NCI-H510A treated with DMSO at 0.1 percent for 48 hours (cell line): Measurements from ENCODE around the gene MTF1.
"Not testable (repeated sequence)": the region's sequence is repeated elsewhere in the genome, so short reads cannot be mapped to it uniquely, and the experiment has no call there.

Experiments
- DNase-seq: peaks from one replicate; lab custom pipeline; 2025; lab: John Stamatoyannopoulos, UW

The MTF1 gene

GRCh38 chr1:37859507-37860345, at the start of gene MTF1:
MTF1 (minus strand) TSS chr1:37859592; CDS start chr1:37857658, 1,934 bp downstream.
- DNase-seq, result peak; percentile 100

DNA sequence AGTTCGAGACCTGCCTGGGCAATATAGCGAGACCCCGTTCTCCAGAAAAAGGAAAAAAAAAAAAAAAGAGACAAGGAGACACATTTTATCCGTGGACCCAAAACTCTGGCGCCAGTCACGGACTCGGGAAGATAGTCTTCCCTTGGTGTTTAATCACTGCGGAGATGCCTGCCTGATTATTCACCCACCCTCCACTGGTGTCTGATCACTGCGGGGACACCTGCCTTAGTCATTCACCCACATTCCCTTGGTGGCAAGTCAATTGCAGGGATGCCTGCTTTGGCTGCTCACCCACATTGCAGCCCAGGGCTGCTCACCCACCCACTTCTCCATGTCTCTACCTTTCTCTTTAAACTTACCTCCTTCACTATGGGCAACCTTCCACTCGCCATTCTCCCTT, 49.1 kb upstream of the MTF1 start:
- not testable (repeated sequence) for DNase-seq

- not testable (repeated sequence) for DNase-seq
Observed at GRCh38 chr1:37907416-37908125, 48.2 kb upstream of the MTF1 start.

DNA sequence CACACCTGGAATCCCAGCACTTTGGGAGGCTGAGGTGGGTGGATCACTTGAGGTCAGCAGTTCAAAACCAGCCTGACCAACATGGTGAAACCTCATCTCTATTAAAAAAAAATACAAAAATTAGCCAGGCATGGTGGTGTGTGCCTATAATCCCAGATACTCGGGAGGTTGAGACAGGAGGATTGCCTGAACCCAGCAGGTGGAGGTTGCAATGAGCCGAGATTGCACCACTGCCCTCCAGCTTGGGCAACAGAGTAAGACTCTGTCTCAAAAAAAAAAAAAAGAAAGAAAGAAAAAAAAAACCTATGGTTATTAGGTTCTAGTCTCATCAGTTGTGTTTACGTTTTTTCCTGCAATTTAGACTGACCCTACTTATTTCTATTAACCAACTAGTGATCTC, 47.2 kb upstream of the MTF1 start:
- DNase-seq, result not testable (repeated sequence)

GRCh38 chr1:37905727-37906126, 46.3 kb upstream of the MTF1 start:
- no peak for DNase-seq

DNA sequence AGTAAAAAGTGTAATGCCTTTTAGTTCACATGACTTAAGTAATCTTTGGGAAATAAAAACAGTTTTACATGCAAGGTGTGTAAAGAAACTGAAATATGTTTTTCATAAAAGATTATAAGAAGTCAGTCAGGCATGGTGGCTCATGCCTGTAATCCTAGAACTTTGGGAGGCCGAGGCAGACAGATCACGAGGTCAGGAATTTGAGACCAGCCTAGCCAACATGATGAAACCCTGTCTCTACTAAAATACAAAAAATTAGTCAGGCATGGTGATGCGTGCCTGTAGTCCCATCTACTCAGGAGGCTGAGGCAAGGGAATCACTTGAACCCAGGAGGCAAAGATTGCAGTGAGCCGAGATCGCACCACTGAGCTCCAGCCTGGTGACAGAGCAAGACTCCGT, 44.5 kb upstream of the MTF1 start:
- DNase-seq, result not testable (repeated sequence)

DNA sequence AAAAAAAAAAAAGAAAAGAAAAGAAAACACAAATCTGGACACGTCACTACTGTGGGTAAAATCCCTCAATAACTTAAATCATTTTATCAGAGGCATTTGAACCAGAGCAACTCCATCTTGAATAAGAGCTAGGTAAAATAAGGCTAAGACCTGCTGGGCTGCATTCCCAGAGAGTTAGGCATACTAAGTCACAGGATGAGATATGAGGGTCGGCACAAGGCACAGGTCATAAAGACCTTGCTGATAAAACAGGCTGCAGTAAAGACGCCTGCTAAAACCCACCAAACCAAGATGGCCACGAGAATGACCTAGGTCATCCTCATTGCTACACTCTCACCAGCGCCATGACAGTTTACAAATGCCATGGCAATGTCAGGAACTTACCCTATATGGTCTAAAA, 43.6 kb upstream of the MTF1 start:
- no peak for DNase-seq

- no peak for DNase-seq
Observed at GRCh38 chr1:37901893-37902225, 42.5 kb upstream of the MTF1 start.

- DNase-seq, result no peak
Observed at GRCh38 chr1:37901191-37901892, 42.0 kb upstream of the MTF1 start.

GRCh38 chr1:37897563-37897962, 38.2 kb upstream of the MTF1 start:
- not testable (repeated sequence) for DNase-seq

GRCh38 chr1:37893673-37894072, 34.3 kb upstream of the MTF1 start:
- no peak for DNase-seq

- DNase-seq, result no peak
Observed at GRCh38 chr1:37892151-37893047, 33.0 kb upstream of the MTF1 start.

DNA sequence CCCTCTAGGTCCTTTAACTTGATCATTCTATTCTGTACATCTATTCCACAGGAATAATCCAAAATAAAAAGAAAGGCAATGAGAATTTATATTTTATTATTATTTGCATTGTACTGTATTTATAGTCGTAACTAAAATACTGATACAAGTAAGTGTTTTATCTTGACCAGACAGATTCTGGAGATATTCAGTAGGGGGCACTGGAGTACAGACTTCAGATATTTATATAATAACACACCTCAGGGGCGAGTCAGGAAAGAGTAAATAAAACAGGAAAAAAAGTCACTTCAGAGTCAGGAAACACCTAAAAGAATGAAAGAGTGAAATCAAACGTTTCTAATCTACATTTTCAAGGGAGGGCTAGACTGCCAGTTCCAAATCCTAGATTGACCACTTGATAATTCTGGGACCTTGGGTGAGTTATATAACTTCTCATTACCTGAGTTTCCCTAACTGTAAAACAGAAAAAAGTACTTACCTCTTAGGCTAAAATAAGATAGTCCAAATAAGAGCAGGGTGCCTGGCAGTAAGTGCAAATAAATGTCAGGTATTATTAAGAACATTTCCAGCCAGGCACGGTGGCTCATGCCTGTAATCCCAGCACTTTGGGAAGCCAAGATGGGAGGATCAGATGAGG, 31.1 kb upstream of the MTF1 start:
- DNase-seq, result peak; percentile 98

- DNase-seq, result no peak
Observed at GRCh38 chr1:37888022-37888700, 28.8 kb upstream of the MTF1 start.

GRCh38 chr1:37884145-37884544, 24.8 kb upstream of the MTF1 start:
- DNase-seq, result no peak

DNA sequence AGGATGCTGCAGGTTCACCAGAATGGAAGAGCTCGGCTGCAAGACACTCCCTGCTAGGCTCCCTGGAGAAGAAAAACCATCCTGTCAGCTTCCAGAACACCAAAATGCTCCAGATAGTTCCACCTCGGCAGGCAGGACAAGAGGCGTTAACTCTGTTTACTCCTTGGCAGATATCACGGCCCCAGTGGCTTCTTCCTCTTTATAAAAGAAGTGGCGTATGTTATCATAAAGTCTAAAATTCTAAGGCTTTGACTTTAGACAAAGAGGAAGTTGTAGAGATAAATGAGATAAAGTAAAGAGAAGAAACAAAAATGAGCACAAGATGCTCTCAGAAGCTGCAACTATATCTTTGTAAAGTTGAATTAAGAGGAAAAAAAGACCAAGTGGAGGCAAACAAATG, 24.3 kb upstream of the MTF1 start:
- DNase-seq, result no peak

- DNase-seq, result no peak
Observed at GRCh38 chr1:37879865-37880264, 20.5 kb upstream of the MTF1 start.

DNA sequence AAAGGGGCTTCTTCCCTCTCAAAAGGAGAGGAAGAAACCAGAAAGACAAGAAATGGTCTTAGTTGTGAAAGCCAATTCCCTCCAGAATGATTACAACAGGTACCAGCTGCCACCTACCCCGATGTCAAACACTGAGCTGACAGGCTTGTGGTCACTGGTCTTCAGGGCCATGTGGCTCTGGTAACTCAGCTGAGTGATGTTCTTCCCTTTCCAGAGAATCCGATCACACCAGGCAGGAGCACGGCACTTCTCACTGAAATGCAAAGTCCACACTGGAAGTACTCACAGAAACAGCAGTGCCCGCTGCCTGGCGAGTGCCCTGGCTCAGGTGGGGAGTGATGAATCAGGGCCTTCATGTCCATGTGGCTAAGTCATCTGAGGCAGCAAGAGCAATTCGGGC, 18.7 kb upstream of the MTF1 start:
- DNase-seq, result no peak

DNA sequence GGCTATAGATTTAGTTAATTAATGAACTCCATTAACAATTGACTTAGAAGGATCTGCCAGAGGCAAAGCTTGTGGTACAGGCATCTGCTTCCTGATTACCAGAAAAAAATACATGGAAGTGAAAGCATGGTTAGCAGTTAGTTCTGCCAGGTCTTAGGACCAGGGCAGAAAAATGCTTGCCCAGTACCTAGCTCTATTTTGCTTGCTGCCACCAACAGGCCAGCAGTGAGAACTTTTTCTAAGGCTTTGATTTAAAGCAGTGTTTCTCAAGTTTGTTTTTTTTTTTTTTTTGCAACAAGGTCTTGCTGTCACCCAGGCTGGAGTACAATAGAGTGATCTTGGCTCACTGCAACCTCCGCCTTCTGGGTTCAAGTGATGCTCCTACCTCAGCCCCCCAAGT, 16.4 kb upstream of the MTF1 start:
- no peak for DNase-seq

DNA sequence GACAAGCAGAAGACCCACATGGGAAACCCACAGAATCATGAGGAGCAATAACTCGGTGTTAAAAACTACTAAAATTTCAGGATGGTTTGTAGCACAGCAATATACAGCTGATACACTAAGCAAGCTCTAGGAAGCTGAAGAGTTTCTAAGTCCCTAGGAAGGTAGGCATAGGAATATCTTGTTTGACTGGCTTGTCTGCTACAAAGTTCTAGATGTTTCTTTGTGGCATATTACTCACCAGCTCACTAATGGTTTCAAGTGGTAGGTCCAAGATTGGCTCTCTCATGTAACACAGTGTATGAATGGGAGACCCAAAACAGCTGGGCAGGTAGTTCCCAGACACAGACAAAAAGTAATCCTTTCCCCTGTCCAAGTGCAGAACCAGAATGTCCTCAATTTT, 13.3 kb upstream of the MTF1 start:
- no peak for DNase-seq

GRCh38 chr1:37868466-37868865, 9.1 kb upstream of the MTF1 start:
- DNase-seq, result no peak
